AG10803 (cell line): Measurements from ENCODE around the gene SHANK1.

ENCODE experiments used
- DNase-seq: peaks from one replicate; pipeline ENCODE4 v3.0.0; 2010; ENCODE audit warnings: low read depth
- H3K4me3 ChIP-seq: 2 replicates; pipeline ENCODE4 v1.5.1; 2011; ENCODE audit warnings: mild to moderate bottlenecking, low read length, control low read depth
- CTCF ChIP-seq: conservative IDR thresholded peaks from 2 replicates; pipeline ENCODE4 v1.5.1; 2011; ENCODE audit warnings: mild to moderate bottlenecking, low read length, control low read depth, inconsistent platforms

The SHANK1 gene

GRCh38 chr19:50721441-50722137 lies 2.0 kb upstream of the SHANK1 start:
- H3K4me3 ChIP-seq = no peak overlapping the region
- DNase-seq = no peak
- TF ChIP-seq CTCF = no peak

GRCh38 chr19:50720921-50721381 lies 1.3 kb upstream of the SHANK1 start:
- peak; percentile 74 for DNase-seq
- H3K4me3 ChIP-seq = no peak overlapping the region
- peak; percentile 40 for TF ChIP-seq CTCF

- no peak overlapping the region; the same call in 1 of the 2 replicates for H3K4me3 ChIP-seq
- TF ChIP-seq CTCF = no peak
- no peak for DNase-seq
These were observed 749 bp upstream of the SHANK1 start for GRCh38 chr19:50720181-50720920.

- no peak for DNase-seq
- H3K4me3 ChIP-seq = peak overlapping the region; percentile 57
- TF ChIP-seq CTCF = no peak
These were observed 525 bp downstream of the SHANK1 start for GRCh38 chr19:50719119-50719435.

- no peak for DNase-seq
- peak overlapping the region; percentile 57 for H3K4me3 ChIP-seq
- no peak for TF ChIP-seq CTCF
These were observed 1.1 kb downstream of the SHANK1 start for GRCh38 chr19:50718255-50719118.

- no peak for TF ChIP-seq CTCF
- H3K4me3 ChIP-seq = no peak overlapping the region
- no peak for DNase-seq
These were observed 1.7 kb downstream of the SHANK1 start for GRCh38 chr19:50717891-50718254.
